ENCODE data around the gene SMIM12.

The SMIM12 gene

GRCh38 chr1:34884961-34885360 is 25.4 kb upstream of the SMIM12 start:
- H3K9ac ChIP-seq (ENCODE audit: low read length): no peak overlapping the region
- TF ChIP-seq EZH2phosphoT487 (IDR thresholded peaks at IDR 0.05; ENCODE audit: low read depth) (no peak), CTCF (IDR thresholded peaks at IDR 0.05; ENCODE audit: low read depth, low read length) (no peak)
- H3K36me3 ChIP-seq (replicated peaks; ENCODE audit: low read depth, low read length): no peaks in the 10 kb centered on the region
- no peak overlapping the region for H2AFZ ChIP-seq (ENCODE audit: low read depth, low read length)
- H3K4me1 ChIP-seq (ENCODE audit: low read length): no peaks in the 10 kb centered on the region
- H3K79me2 ChIP-seq (ENCODE audit: low read length): no peaks in the 10 kb centered on the region
- H3K27me3 ChIP-seq (ENCODE audit: low read depth, low read length): no peaks in the 10 kb centered on the region
- H3K4me2 ChIP-seq (ENCODE audit: low read length): no peak overlapping the region
- H4K20me1 ChIP-seq (ENCODE audit: insufficient read depth, low read length): no peaks in the 10 kb centered on the region
- H3K9me3 ChIP-seq (ENCODE audit: insufficient read depth, low read length): no peaks in the 10 kb centered on the region
- H3K4me3 ChIP-seq (ENCODE audit: low read length): no peak overlapping the region
- H3K27ac ChIP-seq (ENCODE audit: low read length): no peak overlapping the region

- Histone ChIP-seq H3K36me3 (replicated peaks; ENCODE audit: low read depth, low read length) (no peaks in the 10 kb centered on the region), H3K4me1 (ENCODE audit: low read length) (no peaks in the 10 kb centered on the region), H3K9ac (ENCODE audit: low read length) (no peak overlapping the region), H3K27me3 (ENCODE audit: low read depth, low read length) (no peaks in the 10 kb centered on the region), H3K4me2 (ENCODE audit: low read length) (no peak overlapping the region), H3K79me2 (ENCODE audit: low read length) (no peaks in the 10 kb centered on the region), H3K9me3 (ENCODE audit: insufficient read depth, low read length) (no peaks in the 10 kb centered on the region), H3K4me3 (ENCODE audit: low read length) (no peak overlapping the region), H2AFZ (ENCODE audit: low read depth, low read length) (no peak overlapping the region), H4K20me1 (ENCODE audit: insufficient read depth, low read length) (no peaks in the 10 kb centered on the region), H3K27ac (ENCODE audit: low read length) (no peak overlapping the region)
- TF ChIP-seq EZH2phosphoT487 (IDR thresholded peaks at IDR 0.05; ENCODE audit: low read depth) (no peak), CTCF (IDR thresholded peaks at IDR 0.05; ENCODE audit: low read depth, low read length) (no peak)
Measured at GRCh38 chr1:34884536-34884935, 25.0 kb upstream of the SMIM12 start.

GRCh38 chr1:34879230-34879629 is 19.7 kb upstream of the SMIM12 start:
- Histone ChIP-seq H3K27me3 (ENCODE audit: low read depth, low read length) (0 out of 2 replicates have a peak, but pooled peaks cover 5% of the 10 kb centered on the region), H3K27ac (ENCODE audit: low read length) (no peak overlapping the region), H3K4me1 (ENCODE audit: low read length) (no peaks in the 10 kb centered on the region), H3K36me3 (replicated peaks; ENCODE audit: low read depth, low read length) (no peaks in the 10 kb centered on the region), H3K9me3 (ENCODE audit: insufficient read depth, low read length) (no peaks in the 10 kb centered on the region), H3K9ac (ENCODE audit: low read length) (no peak overlapping the region), H3K79me2 (ENCODE audit: low read length) (no peaks in the 10 kb centered on the region), H2AFZ (ENCODE audit: low read depth, low read length) (no peak overlapping the region), H4K20me1 (ENCODE audit: insufficient read depth, low read length) (no peaks in the 10 kb centered on the region), H3K4me3 (ENCODE audit: low read length) (no peak overlapping the region), H3K4me2 (ENCODE audit: low read length) (no peak overlapping the region)
- no peak for TF ChIP-seq CTCF (IDR thresholded peaks at IDR 0.05; ENCODE audit: low read depth, low read length)
- no peak for TF ChIP-seq EZH2phosphoT487 (IDR thresholded peaks at IDR 0.05; ENCODE audit: low read depth)

- no peaks in the 10 kb centered on the region for H3K4me1 ChIP-seq (ENCODE audit: low read length)
Measured at GRCh38 chr1:34876406-34876805, 16.9 kb upstream of the SMIM12 start.

More at GRCh38 chr1:34876406-34876805, 16.9 kb upstream of the SMIM12 start:
- TF ChIP-seq CTCF (IDR thresholded peaks at IDR 0.05; ENCODE audit: low read depth, low read length) (no peak), EZH2phosphoT487 (IDR thresholded peaks at IDR 0.05; ENCODE audit: low read depth) (no peak)
- Histone ChIP-seq H3K4me3 (ENCODE audit: low read length) (no peak overlapping the region), H3K9ac (ENCODE audit: low read length) (no peak overlapping the region), H3K79me2 (ENCODE audit: low read length) (no peaks in the 10 kb centered on the region), H3K27ac (ENCODE audit: low read length) (no peak overlapping the region), H3K4me2 (ENCODE audit: low read length) (no peak overlapping the region), H2AFZ (ENCODE audit: low read depth, low read length) (no peak overlapping the region), H3K36me3 (replicated peaks; ENCODE audit: low read depth, low read length) (no peaks in the 10 kb centered on the region), H3K9me3 (ENCODE audit: insufficient read depth, low read length) (no peaks in the 10 kb centered on the region), H4K20me1 (ENCODE audit: insufficient read depth, low read length) (no peaks in the 10 kb centered on the region), H3K27me3 (ENCODE audit: low read depth, low read length) (peaks cover 11% of the 10 kb centered on the region; the same call in 1 of the 2 replicates)

Data from OCI-LY3 (cell line).